ENCODE results near the gene PPP1R26. TPM values are rescaled to one million over a fixed set of nuclear protein-coding genes. Genes with fewer than 3 reads are reported as not detected.
"Not testable (repeated sequence)": the region's sequence is repeated elsewhere in the genome, so short reads cannot be mapped to it uniquely, and the experiment has no call there.

The PPP1R26 gene
- total and polyA plus RNA-seq, 2 experiments from 2014 or later = 10.7 to 49.8 TPM

GRCh38 chr9:135456436-135457104 lies 23.0 kb upstream of the PPP1R26 start:
- no peak overlapping the region for H3K27ac Mint-ChIP-seq
- Histone ChIP-seq H3K4me2 (no peak overlapping the region), H3K4me1 (ENCODE audit: insufficient read depth) (no peaks in the 10 kb centered on the region), H3F3A (replicated peaks; ENCODE audit: low read depth) (no peaks in the 10 kb centered on the region), H3K36me3 (ENCODE audit: insufficient read depth) (no peaks in the 10 kb centered on the region), H4K20me1 (replicated peaks; ENCODE audit: insufficient read depth) (no peaks in the 10 kb centered on the region), H2AFZ (0 out of 2 replicates have a peak overlapping the region, but pooled peaks have one; percentile 43), H3K9me2 (ENCODE audit: insufficient read depth) (no peaks in the 10 kb centered on the region), H3K27ac (ENCODE audit: low read depth) (no peak overlapping the region), H3K79me2 (replicated peaks; ENCODE audit: insufficient read depth) (no peaks in the 10 kb centered on the region), H3K4me3 (no peak overlapping the region), H3K27me3 (ENCODE audit: insufficient read depth) (no peaks in the 10 kb centered on the region)
- TF ChIP-seq JUNB (IDR thresholded peaks at IDR 0.05; ENCODE audit: unreplicated experiment) (no peak), CTCF (conservative IDR thresholded peaks at IDR 0.05; ENCODE audit: low read depth in 2 of 2) (peak in 1 of 2 experiments; percentile 24; a peak in 2 of 4 replicates)
- no peak for ATAC-seq
- no peaks in the 10 kb centered on the region; the same call in 2 of the 3 replicates for H3K4me1 Mint-ChIP-seq
- no peak overlapping the region for H3K4me3 Mint-ChIP-seq
- H3K27me3 Mint-ChIP-seq (ENCODE audit: insufficient read depth, low read depth, poor library complexity) = peaks cover 9% of the 10 kb centered on the region
- peaks cover 13% of the 10 kb centered on the region; the same call in 2 of the 3 replicates for H3K9me3 Mint-ChIP-seq
- peaks cover 6% of the 10 kb centered on the region; the same call in 2 of the 3 replicates for H3K36me3 Mint-ChIP-seq (ENCODE audit: low read depth)
- no peak for DNase-seq (ENCODE audit: low spot score)

- not testable (repeated sequence) for H2AFZ ChIP-seq; H3K36me3 ChIP-seq (ENCODE audit: insufficient read depth); H3K4me1 Mint-ChIP-seq; H3K4me3 Mint-ChIP-seq; H3K27ac ChIP-seq (ENCODE audit: low read depth); H3F3A ChIP-seq (replicated peaks; ENCODE audit: low read depth); H3K9me2 ChIP-seq (ENCODE audit: insufficient read depth); H4K20me1 ChIP-seq (replicated peaks; ENCODE audit: insufficient read depth); H3K4me2 ChIP-seq; H3K36me3 Mint-ChIP-seq (ENCODE audit: low read depth); ATAC-seq; DNase-seq (ENCODE audit: low spot score); H3K4me1 ChIP-seq (ENCODE audit: insufficient read depth); H3K27ac Mint-ChIP-seq; H3K4me3 ChIP-seq; H3K27me3 ChIP-seq (ENCODE audit: insufficient read depth); H3K79me2 ChIP-seq (replicated peaks; ENCODE audit: insufficient read depth)
- H3K27me3 Mint-ChIP-seq (ENCODE audit: insufficient read depth, low read depth, poor library complexity) = peaks cover 12% of the 10 kb centered on the region
- H3K9me3 Mint-ChIP-seq = peaks cover 13% of the 10 kb centered on the region; the same call in 2 of the 3 replicates
These were observed 21.1 kb upstream of the PPP1R26 start for GRCh38 chr9:135458478-135458877.

- Mint-ChIP-seq H3K27me3 (ENCODE audit: insufficient read depth, low read depth, poor library complexity) (peaks cover 10% of the 10 kb centered on the region), H3K4me3 (no peak overlapping the region), H3K27ac (no peak overlapping the region), H3K4me1 (no peaks in the 10 kb centered on the region; the same call in 2 of the 3 replicates), H3K36me3 (ENCODE audit: low read depth) (no peaks in the 10 kb centered on the region), H3K9me3 (no peaks in the 10 kb centered on the region; the same call in 1 of the 3 replicates)
- H3K4me2 ChIP-seq = no peak overlapping the region
- no peaks in the 10 kb centered on the region for H3K36me3 ChIP-seq (ENCODE audit: insufficient read depth)
- no peaks in the 10 kb centered on the region for H4K20me1 ChIP-seq (replicated peaks; ENCODE audit: insufficient read depth)
- H3K79me2 ChIP-seq (replicated peaks; ENCODE audit: insufficient read depth) = no peaks in the 10 kb centered on the region
- H3F3A ChIP-seq (replicated peaks; ENCODE audit: low read depth) = no peaks in the 10 kb centered on the region
- ATAC-seq (peak; percentile 28; the same call in 1 of the 3 replicates), DNase-seq (ENCODE audit: low spot score) (no peak)
- no peak overlapping the region for H3K4me3 ChIP-seq
- no peak overlapping the region for H3K27ac ChIP-seq (ENCODE audit: low read depth)
- no peak overlapping the region for H2AFZ ChIP-seq
- H3K27me3 ChIP-seq (ENCODE audit: insufficient read depth) = no peaks in the 10 kb centered on the region
- H3K4me1 ChIP-seq (ENCODE audit: insufficient read depth) = no peaks in the 10 kb centered on the region
- no peaks in the 10 kb centered on the region for H3K9me2 ChIP-seq (ENCODE audit: insufficient read depth)
- TF ChIP-seq JUNB (IDR thresholded peaks at IDR 0.05; ENCODE audit: unreplicated experiment) (no peak), EZH2phosphoT487 (IDR thresholded peaks at IDR 0.05; ENCODE audit: unreplicated experiment) (no peak), ZNF114 (CRISPR knock-in tag; IDR thresholded peaks at IDR 0.05) (no peak), CREB1 (CRISPR knock-in tag; IDR thresholded peaks at IDR 0.05; ENCODE audit: low read depth) (no peak)
- TF ChIP-seq, protein P1, sequence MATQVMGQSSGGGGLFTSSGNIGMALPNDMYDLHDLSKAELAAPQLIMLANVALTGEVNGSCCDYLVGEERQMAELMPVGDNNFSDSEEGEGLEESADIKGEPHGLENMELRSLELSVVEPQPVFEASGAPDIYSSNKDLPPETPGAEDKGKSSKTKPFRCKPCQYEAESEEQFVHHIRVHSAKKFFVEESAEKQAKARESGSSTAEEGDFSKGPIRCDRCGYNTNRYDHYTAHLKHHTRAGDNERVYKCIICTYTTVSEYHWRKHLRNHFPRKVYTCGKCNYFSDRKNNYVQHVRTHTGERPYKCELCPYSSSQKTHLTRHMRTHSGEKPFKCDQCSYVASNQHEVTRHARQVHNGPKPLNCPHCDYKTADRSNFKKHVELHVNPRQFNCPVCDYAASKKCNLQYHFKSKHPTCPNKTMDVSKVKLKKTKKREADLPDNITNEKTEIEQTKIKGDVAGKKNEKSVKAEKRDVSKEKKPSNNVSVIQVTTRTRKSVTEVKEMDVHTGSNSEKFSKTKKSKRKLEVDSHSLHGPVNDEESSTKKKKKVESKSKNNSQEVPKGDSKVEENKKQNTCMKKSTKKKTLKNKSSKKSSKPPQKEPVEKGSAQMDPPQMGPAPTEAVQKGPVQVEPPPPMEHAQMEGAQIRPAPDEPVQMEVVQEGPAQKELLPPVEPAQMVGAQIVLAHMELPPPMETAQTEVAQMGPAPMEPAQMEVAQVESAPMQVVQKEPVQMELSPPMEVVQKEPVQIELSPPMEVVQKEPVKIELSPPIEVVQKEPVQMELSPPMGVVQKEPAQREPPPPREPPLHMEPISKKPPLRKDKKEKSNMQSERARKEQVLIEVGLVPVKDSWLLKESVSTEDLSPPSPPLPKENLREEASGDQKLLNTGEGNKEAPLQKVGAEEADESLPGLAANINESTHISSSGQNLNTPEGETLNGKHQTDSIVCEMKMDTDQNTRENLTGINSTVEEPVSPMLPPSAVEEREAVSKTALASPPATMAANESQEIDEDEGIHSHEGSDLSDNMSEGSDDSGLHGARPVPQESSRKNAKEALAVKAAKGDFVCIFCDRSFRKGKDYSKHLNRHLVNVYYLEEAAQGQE (IDR thresholded peaks at IDR 0.05; ENCODE audit: unreplicated experiment) = no peak
These were observed 17.6 kb upstream of the PPP1R26 start for GRCh38 chr9:135461936-135462335.

Data from GM23338 (cell line).